SK-N-SH treated with all-trans-retinoic acid at 6 μM for 48 hours (cell line): ENCODE results near the gene CARD9.

Source experiments
- BACH2 ChIP-seq: fragments of 250-450 bp; sonication (Bioruptor Pico); IDR thresholded peaks from 2 replicates; pipeline ENCODE4 v1.9.0; 2021; ENCODE audit warnings: mild to moderate bottlenecking, borderline replicate concordance
- RARB ChIP-seq: fragments of 250-450 bp; sonication (Bioruptor Pico); IDR thresholded peaks from 2 replicates; pipeline ENCODE4 v1.8.0; 2021; ENCODE audit warnings: mild to moderate bottlenecking, moderate library complexity
- SNAI2 ChIP-seq: fragments of 250-450 bp; sonication (Bioruptor Pico); IDR thresholded peaks from 2 replicates; pipeline ENCODE4 v1.5.0; 2020; ENCODE audit warnings: mild to moderate bottlenecking, moderate library complexity
- TCF4 ChIP-seq: fragments of 250-450 bp; sonication (Bioruptor Pico); IDR thresholded peaks from 2 replicates; pipeline ENCODE4 v1.8.0; 2021; ENCODE audit warnings: mild to moderate bottlenecking, moderate library complexity, borderline replicate concordance
- TOX ChIP-seq: fragments of 250-450 bp; sonication (Bioruptor Pico); IDR thresholded peaks from 2 replicates; pipeline ENCODE4 v1.8.0; 2021; ENCODE audit warnings: mild to moderate bottlenecking, moderate library complexity, borderline replicate concordance
- ZFP30 ChIP-seq: fragments of 450-650 bp; formaldehyde crosslinking; IDR thresholded peaks from 2 replicates; pipeline ENCODE4 v1.5.0; 2022; ENCODE audit warnings: mild to moderate bottlenecking, moderate library complexity
- TF ChIP-seq, protein P1 (sequence below): fragments of 250-450 bp; sonication (Bioruptor Pico); IDR thresholded peaks from 2 replicates; pipeline ENCODE4 v1.8.0; 2020; ENCODE audit warnings: mild to moderate bottlenecking, moderate library complexity, borderline replicate concordance
- TF ChIP-seq, protein P2 (sequence below): fragments of 250-450 bp; sonication (Bioruptor Pico); IDR thresholded peaks from 2 replicates; pipeline ENCODE4 v1.5.1; 2020; ENCODE audit warnings: low read depth, mild to moderate bottlenecking, moderate library complexity

DNA sequence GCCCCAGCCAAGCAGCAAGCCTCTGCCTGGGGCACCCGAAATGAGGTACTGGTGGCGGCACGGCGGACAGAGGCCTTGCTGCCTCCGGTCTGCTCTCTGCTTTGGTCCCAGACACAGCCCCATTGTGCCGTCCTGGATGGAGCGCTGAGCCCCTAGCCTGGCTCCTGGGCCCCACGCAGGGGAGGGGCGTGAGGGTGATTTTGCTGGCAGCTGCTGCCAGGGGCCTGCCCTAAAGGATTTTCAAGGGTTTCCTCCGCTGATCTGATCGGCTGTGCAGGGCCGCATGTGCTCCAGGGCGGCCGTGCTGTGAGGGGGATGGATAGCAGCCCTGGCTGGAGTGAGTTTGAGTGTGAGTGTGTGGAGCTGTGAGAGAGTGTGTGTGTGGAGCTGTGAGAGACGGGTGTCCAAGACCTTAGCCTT, 44.8 kb downstream of the CARD9 start:
- TF ChIP-seq ZFP30: no peak
- TF ChIP-seq, protein P1, sequence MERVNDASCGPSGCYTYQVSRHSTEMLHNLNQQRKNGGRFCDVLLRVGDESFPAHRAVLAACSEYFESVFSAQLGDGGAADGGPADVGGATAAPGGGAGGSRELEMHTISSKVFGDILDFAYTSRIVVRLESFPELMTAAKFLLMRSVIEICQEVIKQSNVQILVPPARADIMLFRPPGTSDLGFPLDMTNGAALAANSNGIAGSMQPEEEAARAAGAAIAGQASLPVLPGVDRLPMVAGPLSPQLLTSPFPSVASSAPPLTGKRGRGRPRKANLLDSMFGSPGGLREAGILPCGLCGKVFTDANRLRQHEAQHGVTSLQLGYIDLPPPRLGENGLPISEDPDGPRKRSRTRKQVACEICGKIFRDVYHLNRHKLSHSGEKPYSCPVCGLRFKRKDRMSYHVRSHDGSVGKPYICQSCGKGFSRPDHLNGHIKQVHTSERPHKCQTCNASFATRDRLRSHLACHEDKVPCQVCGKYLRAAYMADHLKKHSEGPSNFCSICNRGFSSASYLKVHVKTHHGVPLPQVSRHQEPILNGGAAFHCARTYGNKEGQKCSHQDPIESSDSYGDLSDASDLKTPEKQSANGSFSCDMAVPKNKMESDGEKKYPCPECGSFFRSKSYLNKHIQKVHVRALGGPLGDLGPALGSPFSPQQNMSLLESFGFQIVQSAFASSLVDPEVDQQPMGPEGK (CRISPR knock-in tag): no peak
- TF ChIP-seq TOX: no peak
- TF ChIP-seq, protein P2, sequence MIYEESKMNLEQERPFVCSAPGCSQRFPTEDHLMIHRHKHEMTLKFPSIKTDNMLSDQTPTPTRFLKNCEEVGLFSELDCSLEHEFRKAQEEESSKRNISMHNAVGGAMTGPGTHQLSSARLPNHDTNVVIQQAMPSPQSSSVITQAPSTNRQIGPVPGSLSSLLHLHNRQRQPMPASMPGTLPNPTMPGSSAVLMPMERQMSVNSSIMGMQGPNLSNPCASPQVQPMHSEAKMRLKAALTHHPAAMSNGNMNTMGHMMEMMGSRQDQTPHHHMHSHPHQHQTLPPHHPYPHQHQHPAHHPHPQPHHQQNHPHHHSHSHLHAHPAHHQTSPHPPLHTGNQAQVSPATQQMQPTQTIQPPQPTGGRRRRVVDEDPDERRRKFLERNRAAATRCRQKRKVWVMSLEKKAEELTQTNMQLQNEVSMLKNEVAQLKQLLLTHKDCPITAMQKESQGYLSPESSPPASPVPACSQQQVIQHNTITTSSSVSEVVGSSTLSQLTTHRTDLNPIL: no peak
- no peak for TF ChIP-seq TCF4 (CRISPR knock-in tag)
- no peak for TF ChIP-seq SNAI2
- TF ChIP-seq BACH2: no peak
- TF ChIP-seq RARB (CRISPR knock-in tag): no peak
